Lower leg skin (tissue), 4 donors: ENCODE data around the gene TPO. TPM values are rescaled to one million over a fixed set of nuclear protein-coding genes. Genes with fewer than 3 reads are reported as not detected.
"Not testable (repeated sequence)": the region's sequence is repeated elsewhere in the genome, so short reads cannot be mapped to it uniquely, and the experiment has no call there.

Experiments
- DNase-seq, 2 donors: peaks; one replicate each; pipeline ENCODE4 v3.0.0-alpha.2; 2019; ENCODE audit warnings: low spot score in 2 of 2
- H3K4me3 ChIP-seq: fragments of 200-600 bp; sonication (generic); 2 replicates; pipeline ENCODE4 v1.5.1; 2017; ENCODE audit warnings: mild to moderate bottlenecking, low read depth; ENCODE audit not compliant: poor library complexity, severe bottlenecking
- POLR2A ChIP-seq, 2 donors: fragments of 450-650 bp; IDR thresholded peaks; one replicate each; pipeline ENCODE4 v1.6.1; 2016 to 2017; ENCODE audit warnings: antibody characterized with exemption in 2 of 2, mild to moderate bottlenecking in 1 of 2, moderate library complexity in 1 of 2
- WGBS, 2 donors: methylation state at CpG; one replicate each; pipeline ENCODE4 v1.1.5; 2018; 5-methylcytosine and 5-hydroxymethylcytosine counted together
- intact Hi-C: fragments of 100-400 bp; cut with DNase I; formaldehyde crosslinking; loops from one replicate; pipeline ENCODE4 v1.15.0; 2023; ENCODE audit warnings: low total_unique reads
- total RNA-seq, 4 donors: library from RNA; depleted of rRNA; stranded (reverse); fragments of >200 nt; gene quantifications; one replicate each; pipeline ENCODE4 v1.1.0, GENCODE V29; 2016
- TF ChIP-seq, protein P1 (sequence below), 3 donors: fragments of 450-650 bp; IDR thresholded peaks; one replicate each; pipeline ENCODE4 v1.5.1; 2016; ENCODE audit warnings: antibody characterized with exemption in 3 of 3, mild to moderate bottlenecking in 3 of 3, moderate library complexity in 2 of 3

Gene TPO
- total RNA-seq, 4 donors from 2014 or later = 0.64 to 5.9 (median 2.2) TPM

DNA sequence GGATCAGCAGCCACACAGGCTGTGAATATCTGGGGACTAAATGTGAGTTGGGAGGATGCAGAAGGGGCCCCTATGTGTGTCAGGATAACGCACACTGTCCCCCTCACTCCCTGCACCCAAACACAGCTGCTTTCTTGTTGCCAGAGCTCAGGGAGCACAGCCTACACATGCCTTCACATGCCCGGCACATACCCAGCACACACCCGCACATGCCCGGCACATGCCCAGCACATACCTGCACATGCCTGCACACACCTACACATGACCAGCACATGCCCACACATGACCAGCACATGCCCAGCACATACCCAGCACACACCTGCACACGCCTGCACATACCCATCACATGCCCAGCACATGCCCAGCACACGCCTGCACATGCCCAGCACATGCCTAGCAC, 75.6 kb downstream of the TPO start:
- 92% methylated on average over 6 of the region's 6 CpGs for WGBS, 2 donors
- intact Hi-C loops = no loop called here
- no peak for DNase-seq
- no peak overlapping the region for H3K4me3 ChIP-seq
- TF ChIP-seq, protein P1, sequence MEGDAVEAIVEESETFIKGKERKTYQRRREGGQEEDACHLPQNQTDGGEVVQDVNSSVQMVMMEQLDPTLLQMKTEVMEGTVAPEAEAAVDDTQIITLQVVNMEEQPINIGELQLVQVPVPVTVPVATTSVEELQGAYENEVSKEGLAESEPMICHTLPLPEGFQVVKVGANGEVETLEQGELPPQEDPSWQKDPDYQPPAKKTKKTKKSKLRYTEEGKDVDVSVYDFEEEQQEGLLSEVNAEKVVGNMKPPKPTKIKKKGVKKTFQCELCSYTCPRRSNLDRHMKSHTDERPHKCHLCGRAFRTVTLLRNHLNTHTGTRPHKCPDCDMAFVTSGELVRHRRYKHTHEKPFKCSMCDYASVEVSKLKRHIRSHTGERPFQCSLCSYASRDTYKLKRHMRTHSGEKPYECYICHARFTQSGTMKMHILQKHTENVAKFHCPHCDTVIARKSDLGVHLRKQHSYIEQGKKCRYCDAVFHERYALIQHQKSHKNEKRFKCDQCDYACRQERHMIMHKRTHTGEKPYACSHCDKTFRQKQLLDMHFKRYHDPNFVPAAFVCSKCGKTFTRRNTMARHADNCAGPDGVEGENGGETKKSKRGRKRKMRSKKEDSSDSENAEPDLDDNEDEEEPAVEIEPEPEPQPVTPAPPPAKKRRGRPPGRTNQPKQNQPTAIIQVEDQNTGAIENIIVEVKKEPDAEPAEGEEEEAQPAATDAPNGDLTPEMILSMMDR (IDR thresholded peaks at IDR 0.05) = no peak
- TF ChIP-seq POLR2A (IDR thresholded peaks at IDR 0.05) = no peak

DNA sequence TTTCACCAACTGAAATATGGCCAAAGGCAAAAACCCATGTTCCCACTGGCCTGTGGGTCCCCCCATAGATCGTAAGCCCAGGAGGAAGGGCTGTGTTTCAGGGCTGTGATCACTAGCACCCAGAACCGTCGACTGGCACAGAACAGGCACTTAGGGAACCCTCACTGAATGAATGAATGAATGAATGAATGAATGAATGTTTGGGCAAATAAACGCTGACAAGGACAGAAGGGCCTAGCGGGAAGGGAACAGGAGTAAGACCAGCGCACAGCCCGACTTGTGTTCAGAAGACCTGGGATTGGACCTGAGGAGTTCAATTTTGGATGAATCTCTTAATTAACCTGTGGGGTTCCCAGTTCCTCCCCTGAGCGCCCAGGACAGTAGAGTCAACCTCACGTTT, 76.2 kb downstream of the TPO start:
- TF ChIP-seq, protein P1 (IDR thresholded peaks at IDR 0.05) = no peak
- WGBS, 2 donors = 92 to 97% methylated on average over 9 of the region's 9 CpGs
- intact Hi-C loops = no loop called here
- DNase-seq = peak in 1 of 2 donors; percentile 49
- H3K4me3 ChIP-seq = no peak overlapping the region

DNA sequence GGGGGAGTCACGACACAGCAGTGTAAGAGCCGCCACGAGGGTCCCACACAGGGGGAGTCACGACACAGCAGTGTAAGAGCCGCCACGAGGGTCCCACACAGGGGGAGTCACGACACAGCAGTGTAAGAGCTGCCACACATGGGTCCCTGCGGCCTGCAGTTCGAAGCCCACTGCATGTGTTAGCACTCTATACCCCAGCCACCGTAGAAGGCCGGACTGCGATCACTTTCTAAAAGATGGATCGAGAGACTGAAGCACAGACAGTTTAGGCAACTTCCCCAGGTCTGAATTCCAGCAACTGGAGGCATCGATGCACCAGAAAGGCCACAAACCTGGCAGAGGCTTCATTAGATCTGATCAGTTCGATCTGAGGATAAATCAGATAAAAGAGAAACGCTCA, 77.1 kb downstream of the TPO start:
- H3K4me3 ChIP-seq, intact Hi-C loops, DNase-seq: not testable (repeated sequence)
- WGBS, 2 donors = 86 to 92% methylated on average over 13 to 16 of the region's 16 CpGs

DNA sequence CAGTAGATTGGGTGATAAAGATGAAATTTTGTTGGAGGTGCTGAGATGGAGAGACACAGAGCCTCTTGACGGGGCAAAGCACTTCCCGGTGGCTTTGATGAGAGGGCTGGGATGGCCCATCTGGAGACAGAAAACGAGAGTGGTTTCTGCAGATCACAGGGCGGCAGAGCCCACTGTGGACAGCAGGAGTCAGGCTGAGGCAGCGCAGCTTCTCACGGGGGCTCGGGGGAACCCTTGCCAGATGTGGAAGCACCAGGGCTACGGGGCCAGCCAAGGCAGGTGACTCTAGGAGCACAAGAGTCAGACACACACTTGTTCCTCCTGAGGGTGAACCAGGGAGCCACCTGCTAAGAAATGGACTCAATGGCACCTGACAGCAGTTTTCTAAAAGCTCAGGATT, 78.5 kb downstream of the TPO start:
- TF ChIP-seq, protein P1 (IDR thresholded peaks at IDR 0.05) = no peak
- TF ChIP-seq POLR2A (IDR thresholded peaks at IDR 0.05) = no peak
- intact Hi-C loops = no loop called here
- no peak overlapping the region for H3K4me3 ChIP-seq
- peak in 1 of 2 donors; percentile 80 for DNase-seq
- 75 to 80% methylated on average over 8 of the region's 8 CpGs for WGBS, 2 donors

DNA sequence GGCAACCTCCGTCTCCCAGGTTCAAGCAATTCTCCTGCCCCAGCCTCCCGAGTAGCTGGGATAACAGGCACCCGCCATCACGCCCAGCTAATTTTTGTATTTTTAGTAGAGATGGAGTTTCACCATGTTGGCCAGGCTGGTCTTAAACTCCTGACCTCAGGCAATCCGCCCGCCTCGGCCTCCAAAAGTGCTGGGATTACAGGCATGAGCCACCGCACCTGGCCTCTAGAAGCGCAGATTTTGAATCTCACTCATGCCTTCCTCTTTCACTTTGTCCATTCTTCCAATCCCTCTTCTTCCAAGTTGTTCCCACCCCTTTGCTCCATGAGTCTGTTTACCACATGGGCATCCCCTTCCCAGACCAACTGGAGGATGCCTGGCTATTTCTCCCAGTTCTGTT, 79.0 kb downstream of the TPO start:
- H3K4me3 ChIP-seq, intact Hi-C loops: not testable (repeated sequence)
- peak in 1 of 2 donors; percentile 63 for DNase-seq
- 92 to 95% methylated on average over 9 of the region's 9 CpGs for WGBS, 2 donors

DNA sequence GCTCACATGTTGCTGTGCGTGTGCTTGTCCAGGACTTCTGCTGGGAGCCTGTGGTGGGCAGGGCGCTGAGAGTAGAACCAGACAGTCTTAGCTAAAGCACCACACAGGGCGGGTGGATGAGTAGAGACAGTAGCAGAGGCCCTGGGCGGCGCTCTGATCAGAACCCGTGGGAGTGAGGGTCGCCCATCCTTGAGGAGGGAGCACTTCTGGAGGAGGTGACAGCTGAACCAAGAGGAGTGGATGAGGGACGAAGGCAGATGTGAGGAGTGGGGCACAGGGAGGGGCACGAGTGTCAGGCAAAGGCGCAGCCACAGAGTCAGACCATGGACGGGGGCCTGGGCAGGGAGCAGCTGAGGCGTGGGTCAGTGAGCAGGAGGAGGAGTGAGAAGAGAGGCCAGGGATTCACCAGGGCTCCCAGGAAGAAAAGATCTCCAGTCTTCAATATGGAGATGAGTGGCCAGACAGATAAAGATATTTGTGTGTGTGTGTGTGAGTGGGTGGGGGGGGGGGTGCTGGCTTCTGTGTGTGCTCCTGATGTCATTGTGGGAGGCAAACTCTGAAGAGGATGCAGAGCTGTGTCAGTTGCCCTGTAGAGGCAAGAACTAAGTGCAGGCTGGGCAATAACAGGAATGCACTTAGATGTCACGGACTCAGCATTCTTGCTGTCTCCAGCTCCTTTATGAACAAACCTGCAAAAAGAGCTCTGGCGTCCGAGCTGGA, 79.6 kb downstream of the TPO start:
- intact Hi-C loops = no loop called here
- 79 to 85% methylated on average over 15 of the region's 15 CpGs for WGBS, 2 donors
- peak in 1 of 2 donors; percentile 59 for DNase-seq
- TF ChIP-seq, protein P1 (IDR thresholded peaks at IDR 0.05) = no peak
- no peak for TF ChIP-seq POLR2A (IDR thresholded peaks at IDR 0.05)
- no peak overlapping the region for H3K4me3 ChIP-seq
